Choroid plexus epithelial cell (primary cell): ENCODE data around the gene ALS2CL.

Experiments
- DNase-seq: peaks from one replicate; pipeline ENCODE4 v3.0.0-alpha.2; 2010; ENCODE audit warnings: low read depth
- H3K4me3 ChIP-seq: 2 replicates; pipeline ENCODE4 v1.5.1; 2011; ENCODE audit warnings: low read depth, mild to moderate bottlenecking, control low read depth, low read length, moderate library complexity
- CTCF ChIP-seq: conservative IDR thresholded peaks from 2 replicates; pipeline ENCODE4 v1.5.1; 2011; ENCODE audit warnings: low read depth, mild to moderate bottlenecking, control low read depth, inconsistent platforms, low read length, moderate library complexity

The ALS2CL gene

GRCh38 chr3:46733026-46733800 is 39.7 kb upstream of the ALS2CL start:
- peak; percentile 43 for TF ChIP-seq CTCF
- DNase-seq = peak; percentile 26
- no peak overlapping the region for H3K4me3 ChIP-seq

- TF ChIP-seq CTCF = no peak
- no peak overlapping the region for H3K4me3 ChIP-seq
- DNase-seq = no peak
Measured at GRCh38 chr3:46731795-46732194, 38.3 kb upstream of the ALS2CL start.

GRCh38 chr3:46730819-46731218 is 37.3 kb upstream of the ALS2CL start:
- DNase-seq = no peak
- no peak overlapping the region for H3K4me3 ChIP-seq
- TF ChIP-seq CTCF = no peak

GRCh38 chr3:46729038-46729437 is 35.6 kb upstream of the ALS2CL start:
- no peak overlapping the region for H3K4me3 ChIP-seq
- TF ChIP-seq CTCF = no peak
- no peak for DNase-seq

GRCh38 chr3:46725621-46726314 is 32.3 kb upstream of the ALS2CL start:
- no peak overlapping the region for H3K4me3 ChIP-seq
- no peak for TF ChIP-seq CTCF
- DNase-seq = peak; percentile 22

GRCh38 chr3:46724424-46724823 is 30.9 kb upstream of the ALS2CL start:
- TF ChIP-seq CTCF = no peak
- no peak for DNase-seq
- H3K4me3 ChIP-seq = no peak overlapping the region
